GM20000 (cell line): ENCODE data around the gene CFAP46.

Source experiments
- DNase-seq: peaks from one replicate; pipeline ENCODE4 v3.0.0; 2012; ENCODE audit warnings: low spot score
- CTCF ChIP-seq: IDR thresholded peaks from 2 replicates; pipeline ENCODE4 v1.5.1; 2012; ENCODE audit warnings: mild to moderate bottlenecking, control low read depth; ENCODE audit errors: extremely low read depth, missing control alignments

The CFAP46 gene

GRCh38 chr10:132811891-132812481 lies 130.4 kb downstream of the CFAP46 start:
- no peak for TF ChIP-seq CTCF
- no peak for DNase-seq

GRCh38 chr10:132810807-132811700 lies 131.3 kb downstream of the CFAP46 start:
- TF ChIP-seq CTCF: no peak
- DNase-seq: no peak

- TF ChIP-seq CTCF: no peak
- no peak for DNase-seq
Measured at GRCh38 chr10:132810141-132810806, 132.1 kb downstream of the CFAP46 start.

GRCh38 chr10:132809232-132810140 lies 132.9 kb downstream of the CFAP46 start:
- DNase-seq: no peak
- TF ChIP-seq CTCF: no peak

GRCh38 chr10:132808383-132809231 lies 133.8 kb downstream of the CFAP46 start:
- no peak for TF ChIP-seq CTCF

GRCh38 chr10:132807621-132808049 lies 134.7 kb downstream of the CFAP46 start:
- DNase-seq: no peak
- TF ChIP-seq CTCF: no peak

More at GRCh38 chr10:132808383-132809231, 133.8 kb downstream of the CFAP46 start:
- DNase-seq: no peak
